Calu3 (cell line): ENCODE measurements around the gene ANKRD37. TPM values are rescaled to one million over a fixed set of nuclear protein-coding genes. Genes with fewer than 3 reads are reported as not detected.
A peak's percentile ranks its signal among the peaks of the same experiment; 100 is the strongest.
"Not testable (repeated sequence)": the region's sequence is repeated elsewhere in the genome, so short reads cannot be mapped to it uniquely, and the experiment has no call there.

Experiments
- BruUV-seq: library from RNA; stranded (reverse); fragments of 400-500 nt; replicated peaks from 2 replicates; lab custom pipeline; 2021; lab: Mats Ljungman, UMichigan
- CTCF ChIA-PET: fragments of 300-600 bp; sonication (Branson Sonifier 250); formaldehyde crosslinking; loops from one replicate; lab custom pipeline; 2022; ENCODE audit warnings: antibody characterized with exemption; lab: Charles Lee
- DNase-seq: peaks from one replicate; pipeline ENCODE4 v3.0.0; 2022
- H3K27ac Mint-ChIP-seq: one replicate; pipeline ENCODE4 v1.8.0; 2022; ENCODE audit warnings: mixed read lengths; ENCODE audit not compliant: unreplicated experiment
- H3K27me3 Mint-ChIP-seq: one replicate; pipeline ENCODE4 v1.8.0; 2022; ENCODE audit warnings: mixed read lengths; ENCODE audit not compliant: unreplicated experiment
- H3K36me3 Mint-ChIP-seq: one replicate; pipeline ENCODE4 v1.8.0; 2022; ENCODE audit warnings: mild to moderate bottlenecking, moderate library complexity, mixed read lengths; ENCODE audit not compliant: insufficient read depth, unreplicated experiment
- H3K4me1 Mint-ChIP-seq: one replicate; pipeline ENCODE4 v1.8.0; 2022; ENCODE audit warnings: mild to moderate bottlenecking, low read depth, mixed read lengths; ENCODE audit not compliant: unreplicated experiment
- H3K4me3 Mint-ChIP-seq: one replicate; pipeline ENCODE4 v1.8.0; 2022; ENCODE audit warnings: mild to moderate bottlenecking, low read depth, moderate library complexity, mixed read lengths; ENCODE audit not compliant: unreplicated experiment
- H3K9me3 Mint-ChIP-seq: one replicate; pipeline ENCODE4 v1.8.0; 2022; ENCODE audit warnings: low read depth, mixed read lengths; ENCODE audit not compliant: unreplicated experiment
- intact Hi-C: fragments of 100-400 bp; cut with micrococcal nuclease; formaldehyde crosslinking; loops from one replicate; pipeline ENCODE4 v1.10.0; 2022; ENCODE audit not compliant: unreplicated experiment
- total RNA-seq: library from RNA; stranded (reverse); gene quantifications from 2 replicates; pipeline ENCODE4 v1.2.3, GENCODE V29; 2022
- TF ChIP-seq, protein P1 (sequence below): fragments of 200-600 bp; IDR thresholded peaks from one replicate; pipeline ENCODE4 v1.8.0; 2022; ENCODE audit warnings: antibody characterized with exemption; ENCODE audit not compliant: unreplicated experiment

ANKRD37 gene
- total RNA-seq, 1 experiment from 2014 or later = 4.4 TPM

DNA sequence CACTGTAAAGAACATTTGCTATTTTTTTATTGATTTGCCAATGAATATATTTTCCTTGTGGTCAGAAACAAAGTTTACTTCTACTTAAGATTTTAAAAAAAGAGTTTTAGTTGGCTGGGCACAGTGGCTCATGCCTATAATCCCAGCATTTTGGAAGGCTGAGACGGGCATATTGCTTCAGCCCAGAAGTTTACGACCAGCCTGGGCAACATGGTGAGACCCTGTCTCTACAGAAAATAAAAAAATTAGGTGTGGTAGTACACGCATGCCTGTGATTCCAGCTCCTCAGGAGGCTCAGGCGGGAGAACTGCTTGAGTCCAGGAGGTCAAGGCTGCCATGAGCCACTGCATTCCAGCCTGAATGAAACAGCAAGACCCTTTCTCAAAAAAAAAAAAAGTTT is 37.7 kb upstream of the ANKRD37 start:
- CTCF ChIA-PET = no interaction called here
- DNase-seq = peak; percentile 3
- intact Hi-C loops = no loop called here

DNA sequence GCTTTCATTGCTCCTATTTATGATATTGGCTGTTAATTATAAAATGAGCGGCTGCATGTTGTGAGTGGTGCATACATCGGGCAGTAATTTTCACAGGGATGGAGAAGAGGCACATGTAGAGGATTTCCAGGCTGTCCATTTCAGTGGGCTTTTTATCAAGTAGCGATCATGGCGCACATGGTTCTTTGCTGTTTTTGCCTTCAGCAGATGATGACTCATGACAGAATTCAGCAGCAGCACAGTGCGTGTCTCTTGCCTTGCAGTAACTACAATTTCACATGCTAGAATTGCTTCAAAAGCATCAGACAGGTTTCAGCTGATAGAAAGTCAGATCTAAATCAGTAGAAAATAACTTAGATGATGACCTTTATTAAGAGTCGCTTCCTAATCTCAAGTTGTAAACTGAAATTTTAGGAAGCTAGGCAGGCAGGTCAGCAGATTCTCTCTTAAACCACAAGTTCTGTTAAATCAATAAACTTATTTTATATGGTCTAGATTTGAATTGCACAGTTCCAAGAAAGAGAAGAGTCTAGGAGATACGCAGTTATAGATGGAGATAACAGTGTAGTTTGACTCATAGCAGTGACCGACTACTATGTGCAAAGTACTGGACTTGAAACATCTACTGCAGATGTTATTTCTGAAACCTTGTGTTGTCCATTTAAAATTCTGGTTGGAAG is 36.7 kb upstream of the ANKRD37 start:
- CTCF ChIA-PET = no interaction called here
- intact Hi-C loops = no loop called here
- H3K36me3 Mint-ChIP-seq = peaks cover 11% of the 10 kb centered on the region
- no peaks in the 10 kb centered on the region for H3K27me3 Mint-ChIP-seq
- H3K4me3 Mint-ChIP-seq = no peak overlapping the region
- no peaks in the 10 kb centered on the region for H3K9me3 Mint-ChIP-seq
- H3K4me1 Mint-ChIP-seq = no peaks in the 10 kb centered on the region
- TF ChIP-seq, protein P1, sequence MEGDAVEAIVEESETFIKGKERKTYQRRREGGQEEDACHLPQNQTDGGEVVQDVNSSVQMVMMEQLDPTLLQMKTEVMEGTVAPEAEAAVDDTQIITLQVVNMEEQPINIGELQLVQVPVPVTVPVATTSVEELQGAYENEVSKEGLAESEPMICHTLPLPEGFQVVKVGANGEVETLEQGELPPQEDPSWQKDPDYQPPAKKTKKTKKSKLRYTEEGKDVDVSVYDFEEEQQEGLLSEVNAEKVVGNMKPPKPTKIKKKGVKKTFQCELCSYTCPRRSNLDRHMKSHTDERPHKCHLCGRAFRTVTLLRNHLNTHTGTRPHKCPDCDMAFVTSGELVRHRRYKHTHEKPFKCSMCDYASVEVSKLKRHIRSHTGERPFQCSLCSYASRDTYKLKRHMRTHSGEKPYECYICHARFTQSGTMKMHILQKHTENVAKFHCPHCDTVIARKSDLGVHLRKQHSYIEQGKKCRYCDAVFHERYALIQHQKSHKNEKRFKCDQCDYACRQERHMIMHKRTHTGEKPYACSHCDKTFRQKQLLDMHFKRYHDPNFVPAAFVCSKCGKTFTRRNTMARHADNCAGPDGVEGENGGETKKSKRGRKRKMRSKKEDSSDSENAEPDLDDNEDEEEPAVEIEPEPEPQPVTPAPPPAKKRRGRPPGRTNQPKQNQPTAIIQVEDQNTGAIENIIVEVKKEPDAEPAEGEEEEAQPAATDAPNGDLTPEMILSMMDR = no peak
- no peak overlapping the region for H3K27ac Mint-ChIP-seq
- DNase-seq = no peak
- BruUV-seq = no TSS peak

More for the DNA sequence above, 37.7 kb upstream of the ANKRD37 start:
- no peaks in the 10 kb centered on the region for H3K4me1 Mint-ChIP-seq
- H3K4me3 Mint-ChIP-seq = no peak overlapping the region
- BruUV-seq = no TSS peak
- H3K36me3 Mint-ChIP-seq = peaks cover 11% of the 10 kb centered on the region
- H3K9me3 Mint-ChIP-seq = no peaks in the 10 kb centered on the region
- H3K27me3 Mint-ChIP-seq = no peaks in the 10 kb centered on the region
- TF ChIP-seq, protein P1 = no peak
- H3K27ac Mint-ChIP-seq = no peak overlapping the region

DNA sequence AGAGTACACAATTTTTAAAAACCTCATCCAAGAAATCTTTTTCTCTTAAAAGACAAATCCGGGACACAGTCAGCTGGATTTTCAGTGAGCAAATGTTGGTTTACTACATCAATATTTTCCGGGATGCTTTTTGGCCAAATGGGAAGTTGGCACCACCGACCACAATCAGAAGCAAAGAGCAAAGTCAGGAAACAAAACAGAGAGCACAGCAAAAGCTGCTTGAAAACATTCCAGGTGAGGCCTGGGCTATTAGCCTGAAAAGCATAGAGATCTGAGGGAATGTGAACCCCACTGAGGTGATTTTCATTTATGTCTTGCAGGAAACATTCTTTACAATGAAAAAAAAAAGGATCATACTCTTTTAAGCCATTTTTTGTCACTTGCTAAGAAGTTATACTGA is 34.8 kb upstream of the ANKRD37 start:
- BruUV-seq = no TSS peak
- TF ChIP-seq, protein P1 = no peak
- no peaks in the 10 kb centered on the region for H3K4me1 Mint-ChIP-seq
- intact Hi-C loops = no loop called here
- CTCF ChIA-PET = interaction anchor here (0.8 kb wide), 1 partner anchor 9 kb away, joined by 3 read pairs; no protein-coding TSS in a partner anchor
- H3K4me3 Mint-ChIP-seq = no peak overlapping the region
- peaks cover 6% of the 10 kb centered on the region for H3K36me3 Mint-ChIP-seq
- DNase-seq = no peak
- H3K9me3 Mint-ChIP-seq = no peaks in the 10 kb centered on the region
- no peaks in the 10 kb centered on the region for H3K27me3 Mint-ChIP-seq
- H3K27ac Mint-ChIP-seq = no peak overlapping the region

DNA sequence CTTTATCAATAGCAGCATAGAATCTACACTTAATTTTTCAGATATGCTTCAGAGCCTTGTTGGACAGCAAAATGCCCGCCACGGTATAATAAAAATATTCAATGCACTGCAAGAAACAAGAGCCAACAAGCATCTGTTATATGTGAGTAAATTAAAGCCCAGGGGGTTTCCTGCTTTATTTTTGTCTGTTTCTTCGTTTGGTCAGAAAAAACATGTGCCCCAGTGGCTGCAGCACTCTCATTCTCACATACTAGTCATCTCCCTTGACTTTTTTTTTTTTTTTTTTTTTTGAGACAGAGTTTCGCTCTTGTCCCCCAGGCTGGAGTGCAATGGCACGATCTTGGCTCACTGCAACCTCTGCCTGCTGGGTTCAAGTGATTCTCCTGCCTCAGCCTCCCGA is 34.1 kb upstream of the ANKRD37 start:
- H3K27me3 Mint-ChIP-seq, intact Hi-C loops, BruUV-seq, H3K27ac Mint-ChIP-seq, DNase-seq, H3K36me3 Mint-ChIP-seq, H3K9me3 Mint-ChIP-seq, H3K4me1 Mint-ChIP-seq, H3K4me3 Mint-ChIP-seq: not testable (repeated sequence)
- CTCF ChIA-PET = interaction anchor here (0.7 kb wide), 1 partner anchor 240 kb away, joined by 6 read pairs; no protein-coding TSS in a partner anchor

DNA sequence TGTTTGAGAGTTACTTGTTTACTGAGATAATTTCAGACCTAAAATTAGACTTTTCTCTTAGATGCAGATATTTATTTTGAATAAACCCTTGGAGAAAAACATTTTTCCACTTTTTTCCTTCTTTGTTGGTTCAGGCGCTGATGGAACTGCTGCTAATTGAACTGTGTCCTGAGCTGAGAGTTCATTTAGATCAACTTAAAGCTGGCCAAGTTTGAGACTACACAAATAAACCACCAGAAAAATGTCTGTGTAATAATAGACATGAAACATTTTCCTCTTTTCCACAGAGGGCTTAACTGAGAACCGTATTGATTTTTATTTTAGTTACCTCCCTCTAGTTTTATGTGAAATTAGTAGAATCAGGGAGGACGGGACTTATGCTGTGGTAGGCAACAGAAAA is 33.4 kb upstream of the ANKRD37 start:
- Mint-ChIP-seq H3K4me3 (no peak overlapping the region), H3K9me3 (no peaks in the 10 kb centered on the region), H3K36me3 (peaks cover 6% of the 10 kb centered on the region), H3K27ac (no peak overlapping the region), H3K27me3 (no peaks in the 10 kb centered on the region), H3K4me1 (no peaks in the 10 kb centered on the region)
- DNase-seq = no peak
- no TSS peak for BruUV-seq
- intact Hi-C loops = no loop called here
- CTCF ChIA-PET = interaction anchor here (0.7 kb wide), 1 partner anchor 240 kb away, joined by 6 read pairs; no protein-coding TSS in a partner anchor
- TF ChIP-seq, protein P1 = no peak
